Measurements from ENCODE around the gene SLC2A2.
"Not testable (repeated sequence)": the region's sequence is repeated elsewhere in the genome, so short reads cannot be mapped to it uniquely, and the experiment has no call there.

SLC2A2 gene

GRCh38 chr3:170977949-170978745, 48.4 kb downstream of the SLC2A2 start:
- Mint-ChIP-seq H3K4me3 (no peak overlapping the region), H3K27me3 (ENCODE audit: low read depth) (peaks cover 6% of the 10 kb centered on the region), H3K27ac (peak overlapping the region; percentile 77 to 82 (median 81)), H3K9me3 (peaks cover 13% of the 10 kb centered on the region), H3K4me1 (no peaks in the 10 kb centered on the region), H3K36me3 (ENCODE audit: low read depth) (no peaks in the 10 kb centered on the region)
- no peak for TF ChIP-seq CTCF (IDR thresholded peaks at IDR 0.05; ENCODE audit: unreplicated experiment in 3 of 3)

- peaks cover 9% of the 10 kb centered on the region for H3K27me3 Mint-ChIP-seq (ENCODE audit: low read depth)
- no peaks in the 10 kb centered on the region for H3K4me1 Mint-ChIP-seq
- no peaks in the 10 kb centered on the region for H3K36me3 Mint-ChIP-seq (ENCODE audit: low read depth)
- no peak overlapping the region for H3K4me3 Mint-ChIP-seq
- peaks cover 18% of the 10 kb centered on the region for H3K9me3 Mint-ChIP-seq
- no peak for TF ChIP-seq CTCF (IDR thresholded peaks at IDR 0.05; ENCODE audit: unreplicated experiment in 3 of 3)
- no peak overlapping the region for H3K27ac Mint-ChIP-seq
Measured at GRCh38 chr3:170976190-170976519, 50.4 kb downstream of the SLC2A2 start.

DNA sequence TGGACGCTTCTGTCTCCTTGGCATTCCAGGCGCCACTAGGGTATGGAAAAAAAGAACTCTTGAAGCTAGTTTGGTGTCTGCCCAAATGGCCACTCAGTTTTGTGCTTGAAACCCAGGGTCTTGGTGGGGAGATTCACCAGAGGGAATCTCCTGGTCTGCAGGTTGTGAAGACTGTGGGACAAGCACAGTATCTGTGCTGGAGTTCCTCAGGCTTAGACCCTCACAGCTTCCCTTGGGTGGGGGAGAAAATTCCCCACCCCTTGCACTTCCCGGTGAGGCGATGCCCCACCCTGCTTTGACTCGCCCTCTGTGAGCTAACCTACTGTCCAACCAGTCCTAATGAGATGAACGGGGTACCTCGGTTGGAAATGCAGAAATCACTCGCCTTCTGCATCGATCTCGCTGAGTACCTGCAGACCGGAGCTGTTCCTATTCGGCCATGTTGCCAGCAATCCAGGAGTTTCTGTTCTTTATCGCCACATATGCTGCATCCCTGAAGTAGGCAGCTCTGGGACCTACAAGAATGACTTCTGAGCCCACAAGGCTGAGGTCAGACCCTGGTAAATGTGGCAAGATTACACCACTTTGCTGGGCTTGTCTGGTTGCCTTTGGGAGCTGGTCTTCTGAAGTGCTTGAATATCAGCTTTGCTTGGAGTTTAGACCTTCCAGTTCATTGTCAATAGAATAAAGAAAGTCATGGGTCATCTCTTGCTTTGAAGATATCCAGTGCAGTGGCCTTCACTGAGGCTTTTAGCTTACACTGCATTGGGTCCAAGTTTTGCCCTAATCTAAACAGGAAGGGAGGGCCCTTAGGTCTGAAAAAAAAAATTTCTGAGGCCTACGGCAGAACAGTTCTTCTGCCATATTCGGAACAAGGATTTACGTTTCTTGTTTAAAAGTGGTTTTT, 51.0 kb downstream of the SLC2A2 start:
- TF ChIP-seq CTCF (IDR thresholded peaks at IDR 0.05; ENCODE audit: unreplicated experiment in 3 of 3): no peak
- Mint-ChIP-seq H3K4me3 (no peak overlapping the region), H3K36me3 (ENCODE audit: low read depth) (no peaks in the 10 kb centered on the region), H3K9me3 (peaks cover 24% of the 10 kb centered on the region), H3K27ac (no peak overlapping the region), H3K4me1 (no peaks in the 10 kb centered on the region), H3K27me3 (ENCODE audit: low read depth) (peaks cover 12% of the 10 kb centered on the region)

DNA sequence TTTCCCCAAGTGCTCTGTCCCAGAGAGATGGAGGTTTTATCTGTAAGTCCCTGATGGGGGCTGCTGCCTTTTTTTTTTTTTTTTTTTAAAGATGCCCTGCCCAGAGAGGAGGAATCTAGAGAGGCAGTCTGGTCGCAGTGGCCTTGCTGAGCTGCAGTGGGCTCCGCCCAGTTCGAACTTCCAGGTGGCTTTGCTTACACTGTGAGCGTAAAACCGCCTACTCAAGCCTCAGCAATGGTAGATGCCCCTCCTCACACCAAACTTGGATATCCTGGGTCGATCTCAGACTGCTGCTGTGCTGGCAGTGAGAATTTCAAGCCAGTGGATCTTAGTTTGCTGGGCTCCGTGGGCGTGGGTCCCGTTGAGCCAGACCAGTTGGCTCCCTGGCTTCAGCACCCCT, 51.6 kb downstream of the SLC2A2 start:
- Mint-ChIP-seq H3K36me3 (ENCODE audit: low read depth) (no peaks in the 10 kb centered on the region), H3K4me3 (no peak overlapping the region), H3K4me1 (no peaks in the 10 kb centered on the region), H3K9me3 (peaks cover 22% of the 10 kb centered on the region), H3K27ac (no peak overlapping the region), H3K27me3 (ENCODE audit: low read depth) (peaks cover 17% of the 10 kb centered on the region)
- TF ChIP-seq CTCF (IDR thresholded peaks at IDR 0.05; ENCODE audit: unreplicated experiment in 3 of 3): no peak

DNA sequence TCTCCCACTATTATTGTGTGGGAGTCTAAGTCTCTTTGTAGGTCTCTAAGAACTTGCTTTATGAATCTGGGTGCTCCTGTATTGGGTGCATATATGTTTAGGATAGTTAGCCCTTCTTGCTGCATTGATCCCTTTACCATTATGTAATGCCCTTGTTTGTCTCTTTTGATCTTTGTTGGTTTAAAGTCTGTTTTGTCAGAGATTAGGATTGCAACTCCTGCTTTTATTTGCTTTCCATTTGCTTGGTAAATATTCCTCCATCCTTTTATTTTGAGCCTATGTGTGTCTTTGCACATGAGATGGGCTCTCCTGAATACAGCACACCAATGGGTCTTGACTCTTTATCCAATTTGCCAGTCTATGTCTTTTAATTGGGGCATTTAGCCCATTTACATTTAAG, 53.6 kb downstream of the SLC2A2 start:
- not testable (repeated sequence) for H3K27ac Mint-ChIP-seq; H3K4me1 Mint-ChIP-seq; H3K36me3 Mint-ChIP-seq (ENCODE audit: low read depth); H3K4me3 Mint-ChIP-seq
- Mint-ChIP-seq H3K27me3 (ENCODE audit: low read depth) (peaks cover 17% of the 10 kb centered on the region), H3K9me3 (peaks cover 22% of the 10 kb centered on the region)

GRCh38 chr3:170967126-170967525, 59.4 kb downstream of the SLC2A2 start:
- no peaks in the 10 kb centered on the region for H3K36me3 Mint-ChIP-seq (ENCODE audit: low read depth)
- TF ChIP-seq CTCF (IDR thresholded peaks at IDR 0.05; ENCODE audit: unreplicated experiment in 3 of 3): no peak
- no peaks in the 10 kb centered on the region for H3K4me1 Mint-ChIP-seq
- H3K27ac Mint-ChIP-seq: no peak overlapping the region
- peaks cover 8% of the 10 kb centered on the region for H3K27me3 Mint-ChIP-seq (ENCODE audit: low read depth)
- peaks cover 10% of the 10 kb centered on the region for H3K9me3 Mint-ChIP-seq
- no peak overlapping the region for H3K4me3 Mint-ChIP-seq

All from nephron (organoid).